Measurements from ENCODE around the gene TMEM175.

The TMEM175 gene

GRCh38 chr4:1004557-1005485 is 72.6 kb downstream of the TMEM175 start:
- DNase-seq (ENCODE audit: low read depth, low spot score) = no peak
- no peak overlapping the region for H3K4me3 ChIP-seq (ENCODE audit: low read depth, low read length)
- TF ChIP-seq CTCF (IDR thresholded peaks at IDR 0.05; ENCODE audit: insufficient read depth, low read length, missing control alignments) = no peak
- ChIA-PET POLR2A (no interaction called here), CTCF (interaction anchor here (0.9 to 1.1 kb wide), 2 partner anchors 18 to 26 kb away, joined by 3 to 4 read pairs; partner anchors contain the start of gene IDUA)

GRCh38 chr4:1006856-1007255 is 74.6 kb downstream of the TMEM175 start:
- no peak overlapping the region for H3K4me3 ChIP-seq (ENCODE audit: low read depth, low read length)
- ChIA-PET CTCF (no interaction called here), POLR2A (no interaction called here)
- no peak for TF ChIP-seq CTCF (IDR thresholded peaks at IDR 0.05; ENCODE audit: insufficient read depth, low read length, missing control alignments)
- no peak for DNase-seq (ENCODE audit: low read depth, low spot score)
